HG02623 (cell line): ENCODE results near the gene BCL2.

Experiments used
- ATAC-seq: cut with Tn5 transposase; IDR thresholded peaks from one replicate; pipeline ENCODE4 v1.9.1; 2021; ENCODE audit warnings: moderate library complexity; ENCODE audit not compliant: unreplicated experiment

Gene BCL2

DNA sequence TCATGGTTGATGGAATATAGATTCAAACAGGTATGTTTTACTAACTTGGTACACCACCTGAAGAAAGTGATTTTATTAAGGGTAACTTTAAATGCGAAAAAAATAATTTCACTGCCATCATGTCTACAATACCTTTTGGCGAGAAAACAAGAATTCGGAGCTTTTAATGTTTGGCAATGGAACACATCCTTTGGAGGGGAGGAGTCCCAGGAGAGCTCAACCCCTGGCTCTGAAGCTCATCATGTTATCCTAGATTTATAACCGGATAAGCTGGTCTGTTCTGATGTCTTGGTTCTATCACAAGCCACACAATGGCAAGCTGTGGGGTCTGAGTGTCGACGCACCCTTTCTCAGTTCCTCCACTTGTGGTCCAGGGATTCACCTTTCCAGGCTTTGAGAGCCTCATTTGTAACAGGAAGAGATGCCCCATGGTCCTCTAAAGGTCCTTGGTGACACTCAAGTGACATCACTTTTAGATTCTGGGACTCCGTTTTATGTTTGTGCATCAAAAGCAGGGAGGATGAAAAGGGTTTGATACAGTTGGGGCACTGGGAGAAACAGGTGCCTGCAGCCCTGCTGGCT is 172.7 kb downstream of the BCL2 start:
- no peak for ATAC-seq

DNA sequence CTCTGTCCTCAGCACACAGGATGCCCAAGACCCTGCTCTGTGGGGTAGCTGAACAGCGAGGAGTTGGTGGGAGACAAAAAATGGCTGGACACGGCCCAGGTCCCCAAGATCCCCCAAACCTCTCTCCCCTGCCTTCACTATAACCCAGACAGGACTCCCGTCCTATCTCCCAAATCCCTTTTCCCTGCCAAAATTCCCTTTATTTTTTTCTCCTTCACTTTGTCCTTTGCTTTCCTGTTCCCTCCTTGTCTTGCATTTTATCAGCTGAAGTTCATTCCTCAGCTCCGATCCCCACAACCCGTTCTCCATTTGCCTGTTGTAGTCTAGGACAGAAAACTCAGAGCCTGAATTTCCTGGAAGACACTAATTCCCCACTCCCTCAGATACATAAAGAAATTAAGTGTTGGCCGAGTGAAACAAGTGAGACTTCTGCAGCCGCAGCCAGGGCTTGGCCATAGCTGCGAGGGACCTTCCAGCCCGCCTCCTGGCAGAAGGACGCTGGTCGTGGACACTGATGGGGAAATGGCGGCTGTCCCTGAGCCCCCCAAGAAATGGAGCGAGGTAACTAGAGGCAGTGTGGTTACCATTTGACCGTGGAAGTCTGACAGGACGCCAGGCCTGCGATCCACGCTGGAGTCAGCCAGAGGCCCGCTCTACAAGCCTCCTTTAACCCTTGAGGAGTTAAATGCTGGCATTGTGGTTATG is 173.6 kb downstream of the BCL2 start:
- no peak for ATAC-seq

DNA sequence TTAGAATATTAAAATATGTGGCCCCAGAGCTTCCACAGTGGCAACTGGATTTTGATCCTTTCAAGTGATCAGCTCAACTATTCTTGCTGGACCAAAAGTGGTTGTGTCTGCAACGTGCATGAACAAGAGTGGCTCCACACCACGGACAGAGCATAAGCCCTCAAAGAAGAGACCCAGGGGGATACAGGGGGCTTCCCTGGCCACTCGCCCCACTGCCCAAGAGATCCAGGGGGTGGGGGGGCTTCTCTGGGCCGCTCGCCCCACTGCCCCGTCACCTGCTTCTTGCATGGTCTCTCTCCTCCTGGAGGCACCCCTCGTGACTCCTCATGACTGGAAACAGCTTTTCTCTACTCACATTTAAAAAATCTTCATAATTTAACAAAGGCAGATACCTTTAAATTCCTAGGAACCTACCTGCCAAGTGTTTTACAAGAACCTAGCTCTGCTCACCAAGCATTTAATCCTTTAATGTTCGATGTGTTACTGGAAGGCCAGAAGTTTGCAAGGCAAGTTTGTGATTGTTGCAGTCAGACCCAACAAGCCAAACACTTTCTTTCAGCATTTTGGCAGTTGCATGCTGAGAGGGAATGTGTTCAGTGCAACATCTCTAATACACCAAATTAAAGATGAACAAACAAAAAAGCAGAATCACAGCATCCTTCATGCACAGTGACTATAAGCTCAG is 174.3 kb downstream of the BCL2 start:
- ATAC-seq = no peak

DNA sequence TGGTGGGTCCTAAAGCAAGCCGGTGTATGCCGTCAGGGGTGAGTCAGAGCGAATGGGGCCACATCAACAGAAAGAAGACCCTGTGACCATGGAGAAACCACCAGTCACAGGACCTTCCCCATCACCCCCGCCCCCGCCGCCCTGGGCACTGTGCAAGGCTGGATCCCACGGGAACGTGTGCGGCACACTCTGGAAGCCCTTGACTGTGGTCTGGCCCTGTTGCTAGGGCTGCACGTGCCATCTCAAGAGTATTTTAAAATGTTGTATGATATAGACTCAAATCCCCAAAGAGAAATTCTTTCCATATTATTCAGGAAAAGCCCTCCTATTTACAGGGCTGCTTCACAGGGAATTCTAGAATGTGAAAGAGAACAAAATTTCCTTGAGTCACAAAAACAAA is 174.8 kb downstream of the BCL2 start:
- no peak for ATAC-seq

DNA sequence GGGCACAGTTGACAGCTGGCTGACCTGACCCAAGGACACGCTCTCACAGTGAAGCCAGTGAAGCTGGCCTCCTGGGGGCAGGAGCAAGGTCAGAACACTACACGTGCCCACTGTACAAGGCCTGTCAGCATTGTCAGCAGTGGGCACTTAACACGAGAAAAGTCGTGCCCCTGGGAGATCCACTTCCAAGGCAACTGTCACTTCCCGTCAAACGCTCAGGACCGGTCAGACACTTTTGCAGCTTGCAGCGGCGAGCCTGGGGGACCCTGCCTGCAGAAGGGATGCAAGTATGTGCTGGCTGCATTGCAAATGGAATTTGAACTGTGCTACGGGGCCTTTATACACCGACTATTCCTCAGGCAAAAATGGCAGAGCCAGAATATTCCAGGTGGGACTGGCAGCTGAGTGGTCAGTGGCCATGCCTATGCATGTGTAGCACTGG is 176.2 kb downstream of the BCL2 start:
- no peak for ATAC-seq

DNA sequence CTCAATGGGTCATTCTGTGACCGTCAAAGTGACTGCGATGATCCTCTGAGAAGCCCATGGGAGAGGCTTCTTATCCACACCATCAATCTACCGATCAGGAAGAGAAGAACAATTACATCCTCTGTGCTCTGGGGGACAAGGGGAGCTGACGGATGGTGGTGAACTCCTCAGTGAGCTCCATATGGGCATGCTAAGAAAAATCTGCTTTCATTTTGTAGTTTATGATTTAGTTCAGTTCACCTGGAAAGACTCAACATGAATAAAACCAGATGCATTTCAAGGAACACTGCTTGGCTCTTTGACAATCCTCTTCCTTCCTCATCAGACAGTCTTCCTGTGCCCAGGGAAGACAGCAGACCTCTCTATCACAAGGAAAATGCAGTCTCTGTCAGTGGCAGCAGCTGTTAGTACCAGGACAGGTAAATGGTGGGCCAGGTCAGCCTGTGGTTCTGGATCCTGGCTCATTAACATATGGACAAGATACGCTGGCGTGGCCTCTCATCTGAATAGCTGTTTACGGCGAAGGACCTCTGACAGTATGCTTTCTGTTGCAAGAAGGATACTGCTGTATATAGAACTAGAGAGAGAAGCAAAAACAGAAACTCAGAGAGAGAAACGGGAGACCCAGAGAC is 176.9 kb downstream of the BCL2 start:
- no peak for ATAC-seq

DNA sequence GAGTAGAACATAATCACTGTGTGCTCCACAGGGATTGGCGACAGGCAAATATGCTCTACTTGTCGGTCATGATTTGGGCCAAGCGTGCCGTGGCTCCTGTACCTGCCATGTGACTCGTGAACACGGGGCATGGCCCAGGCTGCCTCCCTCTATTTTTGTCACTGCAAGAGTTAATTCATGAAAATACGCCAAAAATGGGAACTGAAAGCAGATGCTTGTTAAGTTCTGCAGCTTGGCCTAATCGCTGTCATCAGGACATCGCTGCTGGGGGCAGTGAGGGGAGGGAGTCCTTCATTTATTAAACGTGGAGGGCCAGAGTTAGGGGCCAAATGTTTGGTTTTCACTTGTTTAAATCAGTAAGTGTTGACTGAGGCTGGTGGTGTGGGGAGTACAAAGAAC is 177.8 kb downstream of the BCL2 start:
- ATAC-seq = peak; percentile 49

DNA sequence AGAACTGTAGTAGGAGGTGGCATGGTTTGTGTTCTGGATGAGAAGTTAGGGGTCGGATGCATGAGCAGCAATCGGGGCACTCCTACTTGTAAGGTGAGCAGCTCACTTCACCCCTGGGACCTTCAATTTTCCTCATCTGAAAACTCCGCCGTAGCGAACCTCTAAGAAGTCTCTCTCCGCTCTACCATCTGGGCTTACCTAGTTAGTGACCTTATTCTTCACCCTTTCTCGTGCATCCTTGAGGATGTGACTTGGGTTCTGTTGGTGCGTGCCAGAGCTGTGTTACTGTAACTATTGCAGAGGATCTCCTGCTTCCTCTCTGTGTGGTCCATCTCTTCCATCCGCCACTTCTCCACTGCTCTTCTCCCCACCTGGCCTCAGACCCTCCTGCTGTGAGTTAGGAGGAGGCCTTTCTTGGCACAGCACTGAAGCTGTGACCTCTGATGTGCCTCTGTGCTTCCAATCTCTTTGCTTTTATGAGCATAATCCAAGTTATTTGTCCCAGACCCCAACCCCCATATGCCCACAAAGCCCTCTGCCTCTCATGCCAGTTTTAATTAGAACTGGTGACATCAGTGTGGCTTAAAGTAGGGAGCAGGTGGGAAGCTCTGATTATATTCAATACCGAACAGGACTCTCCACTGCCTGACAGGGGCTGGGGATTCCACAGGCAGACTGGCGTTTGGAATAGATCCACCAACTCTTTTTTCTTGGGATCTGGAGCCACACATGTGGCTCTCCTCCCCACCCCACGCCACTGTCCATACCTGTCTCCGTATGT is 178.4 kb downstream of the BCL2 start:
- no peak for ATAC-seq

DNA sequence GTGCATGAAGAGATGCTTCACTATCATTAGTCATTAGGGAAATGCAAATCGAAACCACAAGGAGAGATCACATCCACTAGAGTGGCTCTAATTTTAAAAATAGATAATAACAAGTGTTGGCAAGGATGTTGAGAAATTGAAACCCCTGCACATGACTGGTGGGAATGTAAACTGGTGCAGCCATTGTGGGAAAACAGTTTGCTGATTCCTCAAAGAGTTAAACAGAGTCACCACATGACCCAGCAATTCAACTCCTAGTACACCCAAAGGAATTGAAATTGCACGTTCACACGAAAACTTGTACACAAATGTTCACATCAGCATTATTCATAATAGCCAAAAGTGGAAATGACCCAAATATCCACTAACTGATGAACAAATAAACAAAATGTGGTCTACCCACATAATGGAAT is 179.5 kb downstream of the BCL2 start:
- ATAC-seq = no peak

DNA sequence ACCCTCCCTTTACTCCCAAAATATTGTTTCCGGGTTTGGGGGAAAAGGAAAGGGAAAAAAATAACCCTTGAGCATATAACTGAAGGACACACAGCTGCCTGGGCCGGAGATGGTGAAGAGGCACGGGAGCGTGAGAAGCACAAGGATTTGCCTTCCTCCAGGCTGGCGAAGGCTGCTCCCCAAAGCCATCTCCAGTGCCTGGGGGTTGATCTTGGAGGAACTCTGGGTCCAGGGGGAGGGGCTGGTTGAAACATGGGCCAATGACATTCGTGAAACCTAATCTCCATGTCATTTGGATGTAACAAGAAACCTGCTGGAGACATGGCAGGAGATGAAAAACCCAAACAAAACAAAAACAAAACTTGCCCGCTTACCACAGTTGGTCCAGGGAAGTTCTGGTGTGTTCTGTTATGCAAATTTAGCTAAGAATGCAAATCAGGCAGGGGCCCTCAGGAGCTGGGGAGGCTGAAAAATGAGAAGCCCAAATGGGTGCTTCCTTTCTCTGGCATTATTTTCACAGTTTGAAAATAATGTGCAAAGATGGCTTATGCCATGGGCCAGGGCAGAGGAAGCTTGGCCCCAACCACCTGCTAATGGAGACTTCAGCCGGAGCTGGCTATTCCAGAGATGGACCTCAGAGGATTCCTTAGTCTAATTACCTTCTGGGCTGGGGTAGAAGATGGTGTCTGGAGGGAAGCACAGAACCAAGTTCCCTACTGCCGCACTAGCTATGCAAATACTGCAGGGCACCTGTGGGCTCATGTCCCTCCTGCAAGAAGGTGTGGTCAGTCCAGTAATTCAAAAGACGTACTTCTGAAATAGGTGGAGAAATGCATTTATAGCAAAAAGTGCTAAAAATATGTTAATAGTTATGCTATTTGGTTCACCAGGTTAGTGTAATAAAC is 180.9 kb downstream of the BCL2 start:
- ATAC-seq = peak; percentile 47

DNA sequence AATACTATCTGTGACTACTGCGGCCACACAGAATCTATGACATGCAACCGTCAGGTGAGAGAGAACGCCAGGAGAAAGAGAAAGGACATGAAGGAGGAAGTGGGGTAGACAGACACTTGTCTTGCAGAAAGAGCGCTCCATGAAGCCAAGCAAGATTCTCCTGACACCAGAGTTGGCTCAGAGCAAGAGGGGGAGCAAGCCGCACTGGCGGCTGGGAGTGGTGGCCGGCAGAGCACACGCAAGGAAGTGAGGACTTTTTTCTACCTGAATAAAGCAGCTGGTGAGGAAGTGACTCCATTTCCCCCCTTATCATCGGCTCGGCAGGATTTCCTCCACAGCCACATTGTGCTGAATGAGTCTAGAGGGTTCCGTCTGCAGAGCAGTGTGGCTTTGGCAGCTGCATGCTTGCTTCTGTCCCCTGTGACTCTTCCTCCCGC is 181.6 kb downstream of the BCL2 start:
- ATAC-seq = no peak

DNA sequence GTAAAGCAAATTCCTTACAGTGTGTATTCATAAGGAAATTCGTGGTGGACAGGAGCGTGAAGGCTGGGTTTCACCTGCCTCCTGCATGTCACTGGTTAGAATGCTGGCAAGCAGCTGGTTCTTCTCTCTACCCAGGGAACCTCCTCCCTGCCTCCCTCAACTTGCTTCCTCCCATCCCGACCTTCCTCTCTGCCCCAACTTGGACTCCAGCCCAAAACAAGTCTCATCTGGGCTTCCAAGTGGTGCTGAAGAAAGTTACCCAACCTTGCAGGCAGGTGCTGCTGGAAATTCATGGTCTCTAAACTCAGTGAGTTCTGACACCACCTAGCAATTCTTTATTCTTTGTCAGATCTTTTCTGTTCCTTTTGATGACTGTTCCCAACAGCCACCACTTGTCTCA is 184.5 kb downstream of the BCL2 start:
- ATAC-seq = no peak

DNA sequence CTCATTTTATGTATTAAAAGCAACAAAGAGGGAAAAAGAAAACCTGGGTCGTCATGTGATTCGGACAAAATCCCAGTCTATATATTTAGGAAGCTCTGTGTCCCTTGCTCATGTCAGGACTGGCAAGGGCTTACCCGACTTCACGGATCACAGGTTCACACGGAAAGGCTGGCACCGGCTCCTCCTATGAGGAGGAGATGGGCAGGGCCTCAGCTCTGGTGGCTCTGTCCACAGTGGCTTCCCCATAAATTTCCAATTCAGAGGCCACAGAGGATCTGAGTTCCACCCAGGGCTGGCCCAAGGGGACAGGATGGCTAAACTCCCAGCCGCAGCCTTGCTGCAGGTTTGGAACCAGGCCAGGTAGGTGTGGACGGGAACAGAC is 186.8 kb downstream of the BCL2 start:
- no peak for ATAC-seq

DNA sequence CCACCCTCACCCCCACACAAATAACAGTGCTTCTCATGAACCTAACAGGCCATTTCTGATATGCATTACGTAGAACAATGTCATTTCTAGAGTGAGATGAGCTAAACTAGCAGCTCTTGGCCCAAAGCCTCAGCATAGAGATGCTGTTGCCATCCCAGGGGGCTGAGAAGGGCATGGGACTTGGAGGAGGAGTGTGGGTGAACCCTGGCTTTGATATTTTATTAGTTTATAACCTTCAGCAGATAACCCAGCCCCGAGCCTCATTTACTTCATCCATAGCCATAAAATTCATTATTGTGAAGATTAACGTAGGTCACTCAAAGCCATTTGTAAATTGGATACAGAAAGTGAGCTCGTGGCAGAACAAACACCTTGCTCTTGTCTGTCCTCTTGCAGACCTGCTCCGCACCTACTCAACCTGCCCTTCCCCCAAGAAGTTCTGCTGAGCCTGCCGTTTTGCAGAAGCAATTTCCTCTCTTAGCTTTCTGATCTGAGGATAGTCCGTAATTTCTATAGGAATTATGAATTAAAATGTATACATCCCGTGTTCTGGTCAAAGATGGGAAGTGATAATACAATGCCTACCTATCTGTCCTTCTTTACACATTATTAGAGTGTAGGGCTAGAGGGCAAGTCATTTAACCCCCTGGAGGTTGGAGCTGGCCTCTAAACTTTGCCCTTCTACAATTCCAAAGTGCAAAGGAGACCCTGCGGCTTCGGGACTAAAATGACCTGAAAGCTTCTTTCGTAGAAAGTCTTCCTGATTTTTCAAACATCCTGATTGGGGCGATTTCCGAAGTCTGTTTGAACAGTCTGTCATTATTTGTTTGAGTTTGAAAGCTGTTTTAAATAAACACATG is 187.4 kb downstream of the BCL2 start:
- no peak for ATAC-seq

DNA sequence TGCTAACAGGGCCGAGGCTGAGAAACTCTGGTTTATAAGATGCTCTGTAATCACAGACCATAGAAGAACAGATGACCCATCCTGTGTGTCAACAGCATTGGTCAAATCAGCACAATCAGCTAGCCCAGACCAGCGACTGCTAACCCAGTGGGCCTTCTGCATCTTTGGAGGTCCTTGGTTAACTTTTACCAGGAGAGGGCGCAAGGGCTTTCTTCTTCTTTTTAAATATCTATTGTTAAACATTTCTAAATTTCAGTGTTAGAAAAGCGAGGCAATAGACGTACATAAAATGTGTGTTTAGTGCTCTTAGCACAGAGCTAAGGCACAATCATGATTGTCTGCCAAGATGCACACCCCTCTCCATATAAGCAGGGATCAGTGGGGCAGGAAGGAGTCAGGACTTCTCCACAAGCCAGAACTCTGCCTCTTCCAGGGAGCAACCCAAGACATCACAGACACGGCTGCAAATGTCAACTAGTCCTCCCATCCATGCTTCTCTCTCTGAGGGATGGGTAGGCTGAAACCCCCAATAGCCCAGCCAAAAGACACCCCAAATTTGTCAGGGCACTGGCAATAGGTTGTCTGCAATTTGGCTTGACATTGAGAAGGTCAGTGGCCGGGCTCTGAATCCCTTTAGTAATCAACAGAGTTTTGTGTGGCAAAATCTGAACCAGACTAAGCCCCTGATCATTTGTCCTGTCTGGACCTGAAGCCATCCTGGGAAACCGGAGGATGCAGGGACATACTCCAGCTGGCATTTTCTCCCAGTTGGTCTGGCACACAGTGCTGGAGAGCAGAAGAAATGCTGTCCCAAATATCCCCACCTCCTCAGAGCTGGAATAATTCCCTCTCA is 188.2 kb downstream of the BCL2 start:
- ATAC-seq = peak; percentile 44

DNA sequence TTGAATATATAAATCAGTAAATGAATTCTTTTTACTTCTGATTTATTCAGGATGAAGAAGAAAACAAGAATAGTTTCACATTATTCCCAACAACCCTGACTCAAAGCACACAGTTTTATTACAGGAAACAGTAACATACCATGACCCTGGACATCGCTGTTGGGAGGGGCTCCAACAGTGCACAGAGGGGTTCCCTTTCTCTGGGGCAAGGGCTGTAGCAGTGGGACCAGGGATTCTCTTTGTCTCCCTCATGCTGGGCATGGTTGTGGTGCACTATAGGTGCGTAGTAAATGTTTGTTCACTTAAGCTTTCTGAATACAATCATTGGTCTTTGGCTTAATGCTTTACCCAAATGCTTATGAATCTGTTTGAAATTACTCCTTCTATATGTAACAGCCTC is 189.4 kb downstream of the BCL2 start:
- ATAC-seq = no peak

DNA sequence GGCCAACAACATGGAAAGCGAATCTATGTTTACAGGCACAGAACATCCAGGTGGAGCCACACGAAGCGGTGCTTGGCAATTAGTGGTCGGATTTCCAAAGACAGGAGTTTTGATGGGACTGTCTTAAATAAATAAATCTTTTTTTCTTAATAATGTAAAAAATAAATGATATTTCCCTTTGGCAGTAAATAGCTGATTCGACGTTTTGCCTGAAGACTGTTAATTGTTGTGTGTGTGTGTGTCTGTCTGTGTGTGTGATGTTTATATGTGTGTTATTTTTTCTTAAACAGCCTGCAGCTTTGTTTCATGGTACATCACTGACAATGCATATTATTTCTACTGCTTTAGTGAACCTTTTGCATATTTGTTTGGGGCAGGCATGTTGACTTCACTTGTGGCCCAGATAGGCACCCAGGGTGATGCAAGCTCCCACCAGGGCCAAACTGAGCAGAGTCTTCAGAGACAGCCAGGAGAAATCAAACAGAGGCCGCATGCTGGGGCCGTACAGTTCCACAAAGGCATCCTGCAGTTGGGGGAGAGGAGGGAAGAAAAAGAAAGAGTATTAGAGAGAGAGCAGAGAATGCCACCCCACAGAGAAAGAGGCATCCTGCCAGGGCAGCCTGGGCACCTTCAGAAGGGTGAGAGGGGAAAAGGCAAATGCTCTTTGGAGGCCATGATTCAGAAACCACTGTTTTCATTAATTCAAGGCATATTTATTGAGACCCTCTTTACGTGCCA is 191.2 kb downstream of the BCL2 start:
- no peak for ATAC-seq
